Stomach smooth muscle (tissue), 2 donors: ENCODE measurements around the gene CILP2.

Experiments used
- H3K27ac ChIP-seq: one replicate; pipeline ENCODE4 v1.7.0; 2013; ENCODE audit warnings: mild to moderate bottlenecking, low read length, inconsistent platforms
- H3K27me3 ChIP-seq, 2 donors: one replicate each; pipeline ENCODE4 v1.7.0; 2013; ENCODE audit warnings: low read length in 2 of 2; ENCODE audit not compliant: insufficient read depth in 2 of 2, control insufficient read depth in 1 of 2
- H3K36me3 ChIP-seq, 2 donors: one replicate each; pipeline ENCODE4 v1.7.0; 2013; ENCODE audit warnings: low read length in 2 of 2; ENCODE audit not compliant: control insufficient read depth in 2 of 2, insufficient read depth in 2 of 2
- H3K4me1 ChIP-seq: one replicate; pipeline ENCODE4 v1.7.0; 2013; ENCODE audit warnings: low read length; ENCODE audit not compliant: control insufficient read depth, insufficient read depth
- H3K4me3 ChIP-seq, 2 donors: one replicate each; pipeline ENCODE4 v1.7.0; 2013; ENCODE audit warnings: low read length in 2 of 2
- H3K9ac ChIP-seq, 2 donors: one replicate each; pipeline ENCODE4 v1.7.0; 2013; ENCODE audit warnings: low read length in 2 of 2, mild to moderate bottlenecking in 1 of 2
- H3K9me3 ChIP-seq, 2 donors: one replicate each; pipeline ENCODE4 v1.7.0; 2013; ENCODE audit warnings: low read length in 2 of 2; ENCODE audit not compliant: control insufficient read depth in 2 of 2
- donor health status: healthy.
- donor health status: Pancreatic carcinoma.

Gene CILP2

DNA sequence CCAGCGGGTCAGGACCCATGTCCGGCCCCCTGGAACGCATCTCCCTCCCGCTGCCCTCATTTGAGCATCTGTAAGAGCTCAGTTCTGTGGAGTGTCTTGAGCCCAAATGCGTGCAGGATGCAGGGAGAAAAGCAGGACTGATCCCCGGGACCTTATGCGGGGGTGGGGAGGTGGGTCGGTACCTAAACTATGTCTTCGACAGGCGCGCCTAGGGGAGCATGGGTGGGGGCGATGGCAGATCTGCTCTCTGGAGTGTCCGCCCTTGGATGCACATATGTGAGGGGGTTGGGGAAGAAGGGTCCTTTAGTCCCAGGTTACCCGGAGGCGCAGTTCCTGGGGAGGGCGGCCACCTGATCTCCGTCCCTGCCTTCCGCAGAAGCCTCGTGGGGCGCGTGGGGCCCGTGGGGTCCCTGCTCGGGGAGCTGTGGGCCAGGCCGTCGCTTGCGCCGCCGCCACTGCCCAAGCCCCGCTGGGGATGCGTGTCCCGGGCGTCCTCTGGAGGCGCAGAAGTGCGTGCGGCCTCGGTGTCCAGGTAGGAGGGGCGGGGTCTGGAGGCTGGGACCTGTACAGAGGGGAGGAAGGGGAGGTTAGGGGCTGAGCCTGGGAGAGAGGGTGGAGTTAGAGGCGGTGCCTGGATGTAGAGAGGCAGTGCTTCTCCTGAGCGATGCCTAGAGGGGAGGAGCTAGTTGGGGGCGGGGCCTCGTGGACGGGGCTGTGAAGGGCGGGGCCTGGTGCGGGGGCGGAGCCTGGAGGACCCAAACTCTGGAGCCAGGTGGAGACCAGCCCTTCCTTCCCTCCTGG, 2.9 kb downstream of the CILP2 start:
- Histone ChIP-seq H3K27me3 (peaks cover 44 to 65% of the 10 kb centered on the region in 2 donors), H3K9ac (no peak overlapping the region), H3K9me3 (no peaks in the 10 kb centered on the region), H3K27ac (no peak overlapping the region), H3K4me3 (peak overlapping the region in 1 of 2 donors; percentile 29), H3K4me1 (peaks cover 31% of the 10 kb centered on the region), H3K36me3 (no peaks in the 10 kb centered on the region)

DNA sequence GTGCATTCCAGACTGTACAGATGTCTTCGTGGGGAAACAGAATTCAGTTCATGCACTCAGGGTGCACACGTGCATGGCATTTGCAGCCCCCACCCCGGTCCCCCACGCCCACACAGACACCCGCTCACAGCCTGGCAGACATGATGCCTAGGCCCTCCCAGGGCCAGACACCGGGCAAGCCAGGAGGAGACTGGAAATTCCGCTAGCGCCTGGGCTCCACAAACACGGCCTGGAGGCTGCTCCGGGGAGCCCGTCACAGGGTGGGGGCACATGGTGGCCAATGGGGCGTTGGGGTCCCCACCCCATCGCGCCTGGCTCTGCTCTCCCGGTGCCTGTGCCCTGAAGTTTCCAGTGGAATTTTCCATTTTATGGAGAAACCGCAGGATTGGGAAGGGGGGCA, 3.6 kb downstream of the CILP2 start:
- no peaks in the 10 kb centered on the region for H3K36me3 ChIP-seq
- H3K4me1 ChIP-seq, result peaks cover 31% of the 10 kb centered on the region
- no peak overlapping the region for H3K9ac ChIP-seq
- no peak overlapping the region for H3K27ac ChIP-seq
- no peak overlapping the region for H3K4me3 ChIP-seq
- peaks cover 46 to 65% of the 10 kb centered on the region in 2 donors for H3K27me3 ChIP-seq
- no peaks in the 10 kb centered on the region for H3K9me3 ChIP-seq

GRCh38 chr19:19542507-19542906, 4.4 kb downstream of the CILP2 start:
- no peaks in the 10 kb centered on the region for H3K9me3 ChIP-seq
- no peaks in the 10 kb centered on the region for H3K36me3 ChIP-seq
- H3K9ac ChIP-seq, result no peak overlapping the region
- H3K4me3 ChIP-seq, result no peak overlapping the region
- H3K27ac ChIP-seq, result no peak overlapping the region
- H3K4me1 ChIP-seq, result peaks cover 28% of the 10 kb centered on the region
- peaks cover 51 to 68% of the 10 kb centered on the region in 2 donors for H3K27me3 ChIP-seq

- Histone ChIP-seq H3K9me3 (no peaks in the 10 kb centered on the region), H3K9ac (no peak overlapping the region), H3K4me1 (peaks cover 23% of the 10 kb centered on the region), H3K36me3 (no peaks in the 10 kb centered on the region), H3K4me3 (no peak overlapping the region), H3K27ac (no peak overlapping the region), H3K27me3 (peaks cover 47 to 63% of the 10 kb centered on the region in 2 donors)
Measured at GRCh38 chr19:19543101-19543500, 5.0 kb downstream of the CILP2 start.

DNA sequence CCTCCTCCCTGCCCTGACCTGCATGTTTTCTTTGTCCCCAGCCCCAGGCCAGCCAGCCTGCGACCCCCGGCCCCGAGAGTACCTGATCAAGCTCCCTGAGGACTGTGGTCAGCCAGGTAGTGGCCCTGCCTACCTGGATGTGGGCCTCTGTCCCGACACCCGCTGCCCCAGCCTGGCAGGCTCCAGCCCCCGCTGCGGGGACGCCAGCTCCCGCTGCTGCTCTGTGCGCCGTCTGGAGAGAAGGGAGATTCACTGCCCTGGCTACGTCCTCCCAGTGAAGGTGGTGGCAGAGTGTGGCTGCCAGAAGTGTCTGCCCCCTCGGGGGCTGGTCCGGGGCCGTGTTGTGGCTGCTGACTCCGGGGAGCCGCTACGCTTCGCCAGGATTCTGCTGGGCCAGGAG, 5.6 kb downstream of the CILP2 start:
- Histone ChIP-seq H3K27me3 (peaks cover 43 to 57% of the 10 kb centered on the region in 2 donors), H3K4me3 (no peak overlapping the region), H3K9ac (no peak overlapping the region), H3K4me1 (peaks cover 18% of the 10 kb centered on the region), H3K36me3 (no peaks in the 10 kb centered on the region), H3K9me3 (no peaks in the 10 kb centered on the region), H3K27ac (no peak overlapping the region)

- H3K4me1 ChIP-seq, result peaks cover 15% of the 10 kb centered on the region
- no peaks in the 10 kb centered on the region for H3K36me3 ChIP-seq
- no peak overlapping the region for H3K9ac ChIP-seq
- no peak overlapping the region for H3K27ac ChIP-seq
- no peak overlapping the region for H3K4me3 ChIP-seq
- no peaks in the 10 kb centered on the region for H3K9me3 ChIP-seq
- peaks cover 46 to 53% of the 10 kb centered on the region in 2 donors for H3K27me3 ChIP-seq
Measured at GRCh38 chr19:19544257-19544953, 6.3 kb downstream of the CILP2 start.

DNA sequence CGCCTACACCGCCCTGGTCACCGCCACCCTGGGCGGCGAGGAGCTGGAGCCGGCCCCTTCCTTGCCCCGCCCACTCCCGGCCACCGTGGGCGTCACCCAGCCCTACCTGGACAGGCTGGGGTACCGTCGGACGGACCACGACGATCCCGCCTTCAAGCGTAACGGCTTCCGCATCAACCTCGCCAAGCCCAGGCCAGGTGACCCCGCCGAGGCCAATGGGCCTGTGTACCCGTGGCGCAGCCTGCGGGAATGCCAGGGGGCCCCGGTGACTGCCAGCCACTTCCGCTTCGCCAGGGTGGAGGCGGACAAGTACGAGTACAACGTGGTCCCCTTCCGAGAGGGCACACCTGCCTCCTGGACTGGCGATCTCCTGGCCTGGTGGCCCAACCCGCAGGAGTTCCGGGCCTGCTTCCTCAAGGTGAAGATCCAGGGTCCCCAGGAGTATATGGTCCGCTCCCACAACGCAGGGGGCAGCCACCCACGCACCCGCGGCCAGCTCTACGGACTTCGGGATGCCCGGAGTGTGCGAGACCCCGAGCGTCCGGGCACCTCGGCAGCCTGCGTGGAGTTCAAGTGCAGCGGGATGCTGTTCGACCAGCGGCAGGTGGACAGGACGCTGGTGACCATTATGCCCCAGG, 7.0 kb downstream of the CILP2 start:
- Histone ChIP-seq H3K4me3 (no peak overlapping the region), H3K27ac (no peak overlapping the region), H3K27me3 (peaks cover 52 to 53% of the 10 kb centered on the region in 2 donors), H3K36me3 (no peaks in the 10 kb centered on the region), H3K4me1 (peaks cover 13% of the 10 kb centered on the region), H3K9ac (no peak overlapping the region), H3K9me3 (no peaks in the 10 kb centered on the region)

DNA sequence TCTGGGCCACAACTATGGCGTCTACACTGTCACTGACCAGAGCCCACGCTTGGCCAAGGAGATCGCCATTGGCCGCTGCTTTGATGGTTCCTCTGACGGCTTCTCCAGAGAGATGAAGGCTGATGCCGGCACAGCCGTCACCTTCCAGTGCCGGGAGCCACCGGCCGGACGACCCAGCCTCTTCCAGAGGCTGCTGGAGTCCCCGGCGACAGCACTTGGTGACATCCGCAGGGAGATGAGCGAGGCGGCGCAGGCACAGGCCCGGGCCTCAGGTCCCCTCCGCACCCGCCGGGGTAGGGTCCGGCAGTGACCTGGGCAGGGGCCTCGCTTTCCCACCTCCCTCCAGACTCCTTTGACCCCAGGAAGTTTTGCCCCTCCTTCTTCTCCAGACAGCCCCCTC, 7.6 kb downstream of the CILP2 start:
- H3K36me3 ChIP-seq, result no peaks in the 10 kb centered on the region
- peaks cover 9% of the 10 kb centered on the region for H3K4me1 ChIP-seq
- H3K4me3 ChIP-seq, result no peak overlapping the region
- H3K9me3 ChIP-seq, result no peaks in the 10 kb centered on the region
- H3K9ac ChIP-seq, result no peak overlapping the region
- H3K27ac ChIP-seq, result no peak overlapping the region
- peaks cover 50 to 52% of the 10 kb centered on the region in 2 donors for H3K27me3 ChIP-seq

DNA sequence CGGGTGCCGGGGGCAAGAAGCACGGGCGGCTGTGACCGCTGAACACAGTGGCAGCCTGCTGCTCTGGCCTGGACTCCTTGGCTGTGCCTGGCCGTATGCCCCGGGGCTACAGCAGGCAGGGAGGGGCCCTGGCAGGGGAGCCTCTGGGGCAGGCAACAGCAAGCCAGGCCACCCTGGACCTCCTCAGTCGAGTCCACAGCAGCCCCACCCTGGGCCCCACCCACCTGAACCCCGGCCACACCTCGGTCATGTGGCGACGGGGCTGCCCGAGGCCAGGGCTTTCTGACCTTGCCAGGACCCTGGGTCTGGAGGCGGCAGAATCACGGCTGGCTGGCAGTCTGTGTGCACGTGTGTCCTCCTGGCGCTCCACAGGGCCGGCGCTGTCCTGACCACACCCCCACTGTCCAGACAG, 8.7 kb downstream of the CILP2 start:
- no peak overlapping the region for H3K9ac ChIP-seq
- no peaks in the 10 kb centered on the region for H3K36me3 ChIP-seq
- no peak overlapping the region for H3K4me3 ChIP-seq
- no peaks in the 10 kb centered on the region for H3K9me3 ChIP-seq
- H3K4me1 ChIP-seq, result peaks cover 3% of the 10 kb centered on the region
- H3K27me3 ChIP-seq, result peaks cover 40 to 44% of the 10 kb centered on the region in 2 donors
- no peak overlapping the region for H3K27ac ChIP-seq

- H3K4me3 ChIP-seq, result no peak overlapping the region
- no peaks in the 10 kb centered on the region for H3K4me1 ChIP-seq
- no peak overlapping the region for H3K9ac ChIP-seq
- H3K9me3 ChIP-seq, result no peaks in the 10 kb centered on the region
- H3K27ac ChIP-seq, result no peak overlapping the region
- no peaks in the 10 kb centered on the region for H3K36me3 ChIP-seq
- peaks cover 31 to 33% of the 10 kb centered on the region in 2 donors for H3K27me3 ChIP-seq
Measured at GRCh38 chr19:19547674-19548336, 9.7 kb downstream of the CILP2 start.
